ENCODE data around the gene CHCHD6. TPM values are rescaled to one million over a fixed set of nuclear protein-coding genes. Genes with fewer than 3 reads are reported as not detected.

CHCHD6 gene
- total and polyA plus RNA-seq, 5 donors from 2014 or later: 5.6 to 10.5 (median 8.1) TPM

DNA sequence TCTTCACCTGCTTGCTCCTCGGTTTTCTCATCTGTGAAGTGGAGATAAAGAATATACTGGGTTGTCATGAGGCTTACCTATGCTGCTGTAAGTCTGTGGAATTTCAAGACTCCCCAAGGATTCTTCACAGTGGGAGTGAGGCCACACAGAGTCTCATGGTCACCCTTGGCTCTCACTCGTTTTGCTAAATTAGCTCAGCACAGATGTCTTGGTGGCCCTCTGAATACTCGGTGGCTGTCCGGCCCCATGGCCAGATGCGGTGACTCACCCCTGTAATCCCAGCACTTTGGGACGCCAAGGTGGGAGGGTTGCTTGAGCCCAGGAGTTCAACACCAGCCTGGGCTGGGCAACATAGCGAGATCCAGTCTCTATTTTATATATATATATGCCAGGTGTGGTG, 5.0 kb upstream of the CHCHD6 start:
- Mint-ChIP-seq H3K27ac (no peak overlapping the region), H3K4me1 (peaks cover 4 to 9% (median 7%) of the 10 kb centered on the region in 4 donors), H3K36me3 (no peaks in the 10 kb centered on the region), H3K9me3 (peaks cover 0 to 4% (median 0%) of the 10 kb centered on the region in 7 donors), H3K27me3 (peaks cover 58% of the 10 kb centered on the region), H3K4me3 (no peak overlapping the region)
- ATAC-seq (ENCODE audit: low read depth in 2 of 2) (no peak), DNase-seq (no peak)
- Histone ChIP-seq H3K36me3 (ENCODE audit: control insufficient read depth, insufficient read depth, low read length) (no peaks in the 10 kb centered on the region), H3K4me1 (ENCODE audit: control insufficient read depth, insufficient read depth, low read length, poor library complexity, severe bottlenecking) (peaks cover 5% of the 10 kb centered on the region), H3K9me3 (ENCODE audit: control insufficient read depth in 2 of 2, low read length in 2 of 2) (no peaks in the 10 kb centered on the region), H3K27ac (ENCODE audit: insufficient read depth, low read length, poor library complexity, severe bottlenecking) (no peak overlapping the region), H3K27me3 (ENCODE audit: control insufficient read depth, insufficient read depth, low read length) (peaks cover 12% of the 10 kb centered on the region), H3K4me3 (ENCODE audit: low read depth, low read length) (no peak overlapping the region)

DNA sequence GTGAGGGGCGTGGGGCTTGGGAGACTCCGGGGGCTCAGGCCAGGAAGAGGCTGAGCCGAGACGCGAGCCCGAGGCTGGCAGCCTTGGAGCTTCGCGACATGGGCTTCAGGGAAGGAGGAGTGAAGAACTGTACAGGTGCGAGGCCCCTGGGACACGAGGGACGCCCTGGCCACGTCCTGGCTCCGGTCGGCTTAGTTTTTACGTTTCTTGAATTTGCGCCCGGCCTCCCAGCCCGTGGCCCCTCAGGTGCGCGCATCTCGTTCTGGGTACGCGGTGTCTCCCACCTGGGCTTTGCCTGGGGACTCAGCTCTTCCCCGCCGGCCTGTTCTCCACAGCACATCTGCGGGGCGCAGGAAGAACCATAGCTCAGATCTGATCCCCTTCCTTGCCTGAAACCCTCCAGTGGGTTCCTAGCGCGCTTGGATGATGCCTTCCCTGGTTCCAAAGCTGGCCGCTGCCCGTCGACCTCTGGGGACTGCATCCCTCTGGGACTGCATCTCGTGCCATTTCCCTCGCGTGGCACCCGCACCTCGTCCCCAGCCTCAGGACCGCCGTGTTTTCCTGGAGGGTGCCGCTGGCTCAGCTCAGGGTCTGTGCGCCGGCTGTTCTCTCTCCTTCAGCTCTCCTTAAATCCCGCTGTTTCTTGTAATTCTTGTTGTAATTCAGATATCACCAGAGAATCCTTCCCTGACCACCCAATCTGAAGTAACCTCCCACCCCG, 614 bp downstream of the CHCHD6 start:
- Mint-ChIP-seq H3K36me3 (peaks cover 7% of the 10 kb centered on the region), H3K27ac (peak overlapping the region in 2 of 3 donors; percentile 33 to 91), H3K27me3 (peaks cover 39% of the 10 kb centered on the region), H3K4me3 (peak overlapping the region; percentile 89 to 97 (median 94)), H3K4me1 (peaks cover 12 to 33% (median 18%) of the 10 kb centered on the region in 4 donors), H3K9me3 (peaks cover 0 to 1% (median 0%) of the 10 kb centered on the region in 7 donors)
- Histone ChIP-seq H3K27ac (ENCODE audit: insufficient read depth, low read length, poor library complexity, severe bottlenecking) (no peak overlapping the region), H3K4me3 (ENCODE audit: low read depth, low read length) (peak overlapping the region; percentile 21), H3K4me1 (ENCODE audit: control insufficient read depth, insufficient read depth, low read length, poor library complexity, severe bottlenecking) (peaks cover 16% of the 10 kb centered on the region), H3K36me3 (ENCODE audit: control insufficient read depth, insufficient read depth, low read length) (no peaks in the 10 kb centered on the region), H3K9me3 (ENCODE audit: control insufficient read depth in 2 of 2, low read length in 2 of 2) (no peaks in the 10 kb centered on the region), H3K27me3 (ENCODE audit: control insufficient read depth, insufficient read depth, low read length) (peaks cover 4% of the 10 kb centered on the region)
- ATAC-seq (ENCODE audit: low read depth in 2 of 2) (peak in 1 of 2 donors; percentile 14), DNase-seq (no peak)

GRCh38 chr3:126706631-126707030, 2.6 kb downstream of the CHCHD6 start:
- DNase-seq (no peak), ATAC-seq (ENCODE audit: low read depth in 2 of 2) (no peak)
- H3K4me1 Mint-ChIP-seq: peaks cover 15 to 37% (median 19%) of the 10 kb centered on the region in 4 donors
- peaks cover 0 to 1% (median 0%) of the 10 kb centered on the region in 7 donors for H3K9me3 Mint-ChIP-seq
- H3K27me3 Mint-ChIP-seq: peaks cover 20% of the 10 kb centered on the region
- no peak overlapping the region for H3K27ac Mint-ChIP-seq
- peaks cover 7% of the 10 kb centered on the region for H3K36me3 Mint-ChIP-seq
- peak overlapping the region in 1 of 4 donors; percentile 89 for H3K4me3 Mint-ChIP-seq
- H3K36me3 ChIP-seq (ENCODE audit: control insufficient read depth, insufficient read depth, low read length): no peaks in the 10 kb centered on the region
- no peak overlapping the region for H3K27ac ChIP-seq (ENCODE audit: insufficient read depth, low read length, poor library complexity, severe bottlenecking)
- H3K27me3 ChIP-seq (ENCODE audit: control insufficient read depth, insufficient read depth, low read length): peaks cover 2% of the 10 kb centered on the region
- H3K4me1 ChIP-seq (ENCODE audit: control insufficient read depth, insufficient read depth, low read length, poor library complexity, severe bottlenecking): peaks cover 16% of the 10 kb centered on the region
- H3K4me3 ChIP-seq (ENCODE audit: low read depth, low read length): no peak overlapping the region
- H3K9me3 ChIP-seq (ENCODE audit: control insufficient read depth in 2 of 2, low read length in 2 of 2): no peaks in the 10 kb centered on the region

DNA sequence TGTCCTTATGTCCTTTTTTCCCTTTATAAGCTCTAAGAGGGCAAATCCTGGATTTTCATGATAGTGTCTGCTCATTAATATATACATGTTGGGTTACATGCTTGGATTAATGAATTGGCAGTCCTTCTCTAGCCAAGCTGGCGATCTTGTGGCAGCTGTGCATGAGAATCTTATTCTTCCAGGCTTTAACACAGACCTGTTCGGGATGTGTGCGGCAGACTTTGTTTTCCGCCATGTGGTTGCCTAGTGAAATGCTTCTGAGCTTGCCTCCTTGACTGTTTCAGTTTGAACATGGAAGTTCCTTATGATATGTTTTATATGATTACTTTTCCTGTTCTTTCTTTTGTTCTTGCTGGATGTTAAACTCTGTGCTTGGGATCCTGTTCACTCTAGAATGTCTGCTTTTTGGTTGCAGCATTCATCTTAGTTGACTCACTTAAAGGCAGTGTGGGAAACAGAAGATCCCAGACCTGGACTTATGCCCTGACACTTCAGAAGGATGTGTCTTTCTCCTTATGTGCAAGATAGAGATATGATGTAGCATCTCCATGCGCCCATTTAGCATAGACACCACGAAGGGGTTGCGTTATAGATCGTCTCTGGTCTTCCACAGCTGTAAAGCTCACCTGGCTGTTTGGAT, 7.2 kb downstream of the CHCHD6 start:
- H3K9me3 Mint-ChIP-seq: no peaks in the 10 kb centered on the region
- no peak overlapping the region for H3K27ac Mint-ChIP-seq
- Histone ChIP-seq H3K4me1 (ENCODE audit: control insufficient read depth, insufficient read depth, low read length, poor library complexity, severe bottlenecking) (no peaks in the 10 kb centered on the region), H3K36me3 (ENCODE audit: control insufficient read depth, insufficient read depth, low read length) (no peaks in the 10 kb centered on the region), H3K9me3 (ENCODE audit: control insufficient read depth in 2 of 2, low read length in 2 of 2) (no peaks in the 10 kb centered on the region), H3K27me3 (ENCODE audit: control insufficient read depth, insufficient read depth, low read length) (no peaks in the 10 kb centered on the region), H3K27ac (ENCODE audit: insufficient read depth, low read length, poor library complexity, severe bottlenecking) (no peak overlapping the region), H3K4me3 (ENCODE audit: low read depth, low read length) (no peak overlapping the region)
- peaks cover 3 to 22% (median 5%) of the 10 kb centered on the region in 4 donors for H3K4me1 Mint-ChIP-seq
- peaks cover 7% of the 10 kb centered on the region for H3K36me3 Mint-ChIP-seq
- no peak overlapping the region for H3K4me3 Mint-ChIP-seq
- H3K27me3 Mint-ChIP-seq: no peaks in the 10 kb centered on the region
- ATAC-seq (ENCODE audit: low read depth in 2 of 2): no peak
- DNase-seq: no peak

DNA sequence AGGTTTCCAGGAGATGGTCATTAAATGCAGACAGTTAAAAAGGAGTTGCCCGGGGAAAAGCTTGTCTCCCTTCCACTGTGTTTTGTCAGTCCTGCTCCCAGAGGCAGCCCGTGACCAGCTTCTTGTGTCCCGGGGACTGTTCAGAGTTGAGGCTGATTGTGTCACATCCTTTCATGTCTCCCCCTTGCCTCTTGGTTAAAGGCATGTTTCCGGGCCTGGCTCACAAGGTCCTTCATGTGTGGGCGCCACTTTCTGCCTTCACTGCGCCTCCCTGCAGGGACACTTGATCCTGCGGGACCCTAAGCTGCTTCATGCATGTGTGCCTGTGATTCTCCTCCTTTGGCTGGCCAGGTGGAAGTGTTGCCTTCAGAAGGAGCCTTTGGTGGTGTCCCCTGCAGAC, 9.2 kb downstream of the CHCHD6 start:
- no peak for DNase-seq
- Histone ChIP-seq H3K27me3 (ENCODE audit: control insufficient read depth, insufficient read depth, low read length) (no peaks in the 10 kb centered on the region), H3K36me3 (ENCODE audit: control insufficient read depth, insufficient read depth, low read length) (no peaks in the 10 kb centered on the region), H3K9me3 (ENCODE audit: control insufficient read depth in 2 of 2, low read length in 2 of 2) (no peaks in the 10 kb centered on the region), H3K4me3 (ENCODE audit: low read depth, low read length) (no peak overlapping the region), H3K4me1 (ENCODE audit: control insufficient read depth, insufficient read depth, low read length, poor library complexity, severe bottlenecking) (no peaks in the 10 kb centered on the region), H3K27ac (ENCODE audit: insufficient read depth, low read length, poor library complexity, severe bottlenecking) (no peak overlapping the region)
- Mint-ChIP-seq H3K36me3 (peaks cover 7% of the 10 kb centered on the region), H3K27me3 (no peaks in the 10 kb centered on the region), H3K9me3 (no peaks in the 10 kb centered on the region), H3K4me1 (peaks cover 3 to 18% (median 6%) of the 10 kb centered on the region in 4 donors), H3K4me3 (no peak overlapping the region), H3K27ac (no peak overlapping the region)
- no peak for ATAC-seq (ENCODE audit: low read depth in 2 of 2)

- no peak overlapping the region for H3K27ac Mint-ChIP-seq
- Histone ChIP-seq H3K9me3 (ENCODE audit: control insufficient read depth in 2 of 2, low read length in 2 of 2) (no peaks in the 10 kb centered on the region), H3K4me3 (ENCODE audit: low read depth, low read length) (no peak overlapping the region), H3K27ac (ENCODE audit: insufficient read depth, low read length, poor library complexity, severe bottlenecking) (no peak overlapping the region), H3K27me3 (ENCODE audit: control insufficient read depth, insufficient read depth, low read length) (no peaks in the 10 kb centered on the region), H3K4me1 (ENCODE audit: control insufficient read depth, insufficient read depth, low read length, poor library complexity, severe bottlenecking) (no peaks in the 10 kb centered on the region), H3K36me3 (ENCODE audit: control insufficient read depth, insufficient read depth, low read length) (no peaks in the 10 kb centered on the region)
- no peaks in the 10 kb centered on the region for H3K27me3 Mint-ChIP-seq
- DNase-seq: no peak
- no peaks in the 10 kb centered on the region for H3K9me3 Mint-ChIP-seq
- no peak overlapping the region for H3K4me3 Mint-ChIP-seq
- ATAC-seq (ENCODE audit: low read depth in 2 of 2): no peak
- no peaks in the 10 kb centered on the region for H3K36me3 Mint-ChIP-seq
- peaks cover 6 to 12% (median 6%) of the 10 kb centered on the region in 4 donors for H3K4me1 Mint-ChIP-seq
These were observed 10.3 kb downstream of the CHCHD6 start for GRCh38 chr3:126714276-126714900.

- Histone ChIP-seq H3K4me3 (ENCODE audit: low read depth, low read length) (no peak overlapping the region), H3K36me3 (ENCODE audit: control insufficient read depth, insufficient read depth, low read length) (no peaks in the 10 kb centered on the region), H3K27ac (ENCODE audit: insufficient read depth, low read length, poor library complexity, severe bottlenecking) (no peak overlapping the region), H3K9me3 (ENCODE audit: control insufficient read depth in 2 of 2, low read length in 2 of 2) (no peaks in the 10 kb centered on the region), H3K27me3 (ENCODE audit: control insufficient read depth, insufficient read depth, low read length) (no peaks in the 10 kb centered on the region), H3K4me1 (ENCODE audit: control insufficient read depth, insufficient read depth, low read length, poor library complexity, severe bottlenecking) (no peaks in the 10 kb centered on the region)
- Mint-ChIP-seq H3K36me3 (no peaks in the 10 kb centered on the region), H3K27me3 (no peaks in the 10 kb centered on the region), H3K9me3 (no peaks in the 10 kb centered on the region), H3K4me3 (no peak overlapping the region), H3K4me1 (peaks cover 6 to 9% (median 6%) of the 10 kb centered on the region in 4 donors), H3K27ac (no peak overlapping the region)
- DNase-seq: no peak
- ATAC-seq (ENCODE audit: low read depth in 2 of 2): no peak
These were observed 10.9 kb downstream of the CHCHD6 start for GRCh38 chr3:126714921-126715320.

Measured in CD4-positive, CD25-positive, alpha-beta regulatory T cell (primary cell).